Loucy (cell line): ENCODE results near the gene BPHL.

Experiments used
- H2AFZ ChIP-seq: fragments of 200-600 bp; sonication (generic); 2 replicates; pipeline ENCODE4 v1.6.0; 2016; ENCODE audit warnings: antibody characterized with exemption, mild to moderate bottlenecking, low read length, moderate library complexity
- H3F3A ChIP-seq: fragments of 200-600 bp; 2 replicates; pipeline ENCODE4 v1.6.0; 2016; ENCODE audit warnings: antibody characterized with exemption, low read depth, mild to moderate bottlenecking
- H3K27me3 ChIP-seq: fragments of 200-600 bp; sonication (generic); 2 replicates; pipeline ENCODE4 v1.6.1; 2014; ENCODE audit warnings: low read length, mild to moderate bottlenecking; ENCODE audit not compliant: insufficient read depth, poor library complexity, severe bottlenecking
- H3K36me3 ChIP-seq: fragments of 200-600 bp; sonication (generic); 2 replicates; pipeline ENCODE4 v1.6.1; 2016; ENCODE audit warnings: low read length; ENCODE audit not compliant: insufficient read depth
- H3K4me1 ChIP-seq: fragments of 200-600 bp; sonication (generic); 2 replicates; pipeline ENCODE4 v1.5.1; 2014; ENCODE audit warnings: low read length, mild to moderate bottlenecking; ENCODE audit not compliant: insufficient read depth, poor library complexity, severe bottlenecking
- H3K4me2 ChIP-seq: fragments of 200-600 bp; sonication (generic); 2 replicates; pipeline ENCODE4 v1.6.0; 2014; ENCODE audit warnings: antibody characterized with exemption, low read length, low read depth, mild to moderate bottlenecking; ENCODE audit not compliant: poor library complexity, severe bottlenecking
- H3K4me3 ChIP-seq: fragments of 200-600 bp; sonication (generic); 2 replicates; pipeline ENCODE4 v1.5.1; 2014; ENCODE audit warnings: low read length, mild to moderate bottlenecking, mixed read lengths; ENCODE audit not compliant: poor library complexity, severe bottlenecking
- H3K79me2 ChIP-seq: fragments of 200-600 bp; sonication (generic); 2 replicates; pipeline ENCODE4 v1.6.1; 2014; ENCODE audit warnings: low read length; ENCODE audit not compliant: insufficient read depth
- H3K9ac ChIP-seq: fragments of 200-600 bp; sonication (generic); 2 replicates; pipeline ENCODE4 v1.6.0; 2014; ENCODE audit warnings: mild to moderate bottlenecking, low read depth, low read length, moderate library complexity; ENCODE audit not compliant: poor library complexity, severe bottlenecking
- H3K9me2 ChIP-seq: fragments of 200-600 bp; sonication (generic); replicated peaks from 2 replicates; pipeline ENCODE4 v1.6.1; 2016; ENCODE audit warnings: low read depth, low read length, mixed read lengths
- H3K9me3 ChIP-seq: fragments of 200-600 bp; sonication (generic); 2 replicates; pipeline ENCODE4 v1.6.1; 2014; ENCODE audit warnings: mild to moderate bottlenecking, antibody characterized with exemption, low read length, low read depth; ENCODE audit not compliant: insufficient read depth
- H4K20me1 ChIP-seq: fragments of 200-600 bp; sonication (generic); 2 replicates; pipeline ENCODE4 v1.6.0; 2014; ENCODE audit warnings: antibody characterized with exemption, low read length, mild to moderate bottlenecking; ENCODE audit not compliant: insufficient read depth, poor library complexity, severe bottlenecking
- EZH2phosphoT487 ChIP-seq: fragments of 200-600 bp; IDR thresholded peaks from 2 replicates; pipeline ENCODE4 v1.6.1; 2018; ENCODE audit warnings: antibody characterized with exemption, mild to moderate bottlenecking, moderate library complexity, borderline replicate concordance
- TF ChIP-seq, protein P1 (sequence below): fragments of 200-600 bp; sonication (generic); conservative IDR thresholded peaks from 2 replicates; pipeline ENCODE4 v1.5.1; 2014; ENCODE audit warnings: mild to moderate bottlenecking, antibody characterized with exemption, low read length

BPHL gene

DNA sequence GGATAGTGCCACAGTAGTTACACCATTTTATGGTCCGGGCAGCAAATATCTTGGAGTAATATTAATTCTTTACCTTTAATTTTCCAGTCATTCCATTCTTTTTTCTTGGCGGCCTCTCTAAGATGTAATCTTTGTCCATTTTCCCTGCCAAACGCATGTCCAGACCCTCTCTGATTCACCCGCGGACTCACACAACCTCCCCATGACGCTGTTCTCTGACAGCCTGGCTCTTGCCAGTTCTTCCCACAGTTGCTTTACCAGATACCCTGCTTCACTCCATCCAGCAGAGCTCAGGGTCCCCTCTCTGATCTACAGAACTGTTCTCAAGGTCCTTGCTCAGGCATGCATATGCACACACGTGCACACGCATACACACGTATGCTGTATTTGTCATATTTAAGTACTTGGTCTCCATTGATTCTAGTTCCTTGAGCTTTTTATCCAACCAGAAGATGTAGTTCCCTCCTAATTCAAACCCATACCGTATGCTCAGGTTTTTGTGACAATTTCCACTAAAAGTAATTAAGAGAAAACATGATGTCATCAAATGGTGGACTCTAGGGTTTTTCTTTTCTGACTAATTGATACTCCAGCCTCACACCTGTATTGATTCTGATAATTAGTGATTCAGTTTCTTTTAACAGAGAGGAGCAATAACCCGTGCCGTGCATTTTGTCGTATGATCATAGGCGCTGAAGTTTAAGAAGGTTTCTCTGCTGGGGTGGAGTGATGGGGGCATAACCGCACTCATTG is 10.0 kb downstream of the BPHL start:
- H4K20me1 ChIP-seq: no peaks in the 10 kb centered on the region
- no peaks in the 10 kb centered on the region for H3K9me2 ChIP-seq
- no peaks in the 10 kb centered on the region for H3F3A ChIP-seq
- TF ChIP-seq, protein P1, sequence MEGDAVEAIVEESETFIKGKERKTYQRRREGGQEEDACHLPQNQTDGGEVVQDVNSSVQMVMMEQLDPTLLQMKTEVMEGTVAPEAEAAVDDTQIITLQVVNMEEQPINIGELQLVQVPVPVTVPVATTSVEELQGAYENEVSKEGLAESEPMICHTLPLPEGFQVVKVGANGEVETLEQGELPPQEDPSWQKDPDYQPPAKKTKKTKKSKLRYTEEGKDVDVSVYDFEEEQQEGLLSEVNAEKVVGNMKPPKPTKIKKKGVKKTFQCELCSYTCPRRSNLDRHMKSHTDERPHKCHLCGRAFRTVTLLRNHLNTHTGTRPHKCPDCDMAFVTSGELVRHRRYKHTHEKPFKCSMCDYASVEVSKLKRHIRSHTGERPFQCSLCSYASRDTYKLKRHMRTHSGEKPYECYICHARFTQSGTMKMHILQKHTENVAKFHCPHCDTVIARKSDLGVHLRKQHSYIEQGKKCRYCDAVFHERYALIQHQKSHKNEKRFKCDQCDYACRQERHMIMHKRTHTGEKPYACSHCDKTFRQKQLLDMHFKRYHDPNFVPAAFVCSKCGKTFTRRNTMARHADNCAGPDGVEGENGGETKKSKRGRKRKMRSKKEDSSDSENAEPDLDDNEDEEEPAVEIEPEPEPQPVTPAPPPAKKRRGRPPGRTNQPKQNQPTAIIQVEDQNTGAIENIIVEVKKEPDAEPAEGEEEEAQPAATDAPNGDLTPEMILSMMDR: no peak
- no peak for TF ChIP-seq EZH2phosphoT487
- no peaks in the 10 kb centered on the region for H3K36me3 ChIP-seq
- no peaks in the 10 kb centered on the region for H3K27me3 ChIP-seq
- no peaks in the 10 kb centered on the region for H3K9me3 ChIP-seq
- H3K4me2 ChIP-seq: no peak overlapping the region
- no peak overlapping the region for H3K4me3 ChIP-seq
- no peaks in the 10 kb centered on the region for H3K4me1 ChIP-seq
- H2AFZ ChIP-seq: no peak overlapping the region
- no peaks in the 10 kb centered on the region for H3K79me2 ChIP-seq
- no peak overlapping the region for H3K9ac ChIP-seq

GRCh38 chr6:3131695-3132094 is 13.2 kb downstream of the BPHL start:
- H4K20me1 ChIP-seq: no peaks in the 10 kb centered on the region
- H3K4me3 ChIP-seq: no peak overlapping the region
- H3K9me2 ChIP-seq: no peaks in the 10 kb centered on the region
- H3K27me3 ChIP-seq: no peaks in the 10 kb centered on the region
- no peak overlapping the region for H2AFZ ChIP-seq
- H3K4me2 ChIP-seq: no peak overlapping the region
- no peak for TF ChIP-seq EZH2phosphoT487
- TF ChIP-seq, protein P1: no peak
- H3K36me3 ChIP-seq: no peaks in the 10 kb centered on the region
- no peaks in the 10 kb centered on the region for H3K79me2 ChIP-seq
- H3K9me3 ChIP-seq: no peaks in the 10 kb centered on the region
- no peak overlapping the region for H3K9ac ChIP-seq
- no peaks in the 10 kb centered on the region for H3K4me1 ChIP-seq
- H3F3A ChIP-seq: no peaks in the 10 kb centered on the region

DNA sequence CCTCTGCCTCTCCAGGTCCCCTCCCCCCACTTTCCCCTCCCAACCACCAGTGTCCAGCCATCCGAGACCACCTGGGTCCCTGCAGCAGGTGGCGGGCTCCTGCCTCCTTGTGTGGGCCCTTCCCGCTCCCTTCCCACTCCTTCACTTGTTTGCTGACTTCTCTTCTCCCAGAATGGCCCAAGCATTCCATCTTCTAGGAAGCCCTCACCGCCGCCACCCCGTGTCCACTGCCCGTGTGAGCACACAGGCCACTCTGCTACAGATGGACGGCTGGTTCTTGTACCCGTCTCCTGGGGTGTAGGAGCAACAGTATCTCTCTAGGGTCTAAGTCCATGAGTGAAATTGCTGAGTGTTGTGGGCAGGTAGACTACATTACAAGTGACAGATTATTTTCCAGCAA is 15.0 kb downstream of the BPHL start:
- TF ChIP-seq EZH2phosphoT487: no peak
- TF ChIP-seq, protein P1: no peak
- H4K20me1 ChIP-seq: no peaks in the 10 kb centered on the region
- H3K4me3 ChIP-seq: no peak overlapping the region
- no peak overlapping the region for H3K9ac ChIP-seq
- no peaks in the 10 kb centered on the region for H3K27me3 ChIP-seq
- H3K79me2 ChIP-seq: no peaks in the 10 kb centered on the region
- H3K9me3 ChIP-seq: no peaks in the 10 kb centered on the region
- H3K4me1 ChIP-seq: no peaks in the 10 kb centered on the region
- H3F3A ChIP-seq: no peaks in the 10 kb centered on the region
- no peaks in the 10 kb centered on the region for H3K36me3 ChIP-seq
- H3K9me2 ChIP-seq: no peaks in the 10 kb centered on the region
- H3K4me2 ChIP-seq: no peak overlapping the region
- H2AFZ ChIP-seq: no peak overlapping the region
